Astrocyte (in vitro differentiated cells and primary cell): ENCODE data around the gene TMEM192. TPM values are rescaled to one million over a fixed set of nuclear protein-coding genes. Genes with fewer than 3 reads are reported as not detected.
"Not testable (repeated sequence)": the region's sequence is repeated elsewhere in the genome, so short reads cannot be mapped to it uniquely, and the experiment has no call there.

Source experiments
- DNase-seq: peaks from one replicate; pipeline ENCODE4 v3.0.0-alpha.2; 2010; ENCODE audit warnings: low read depth
- FAIRE-seq: peaks from 2 replicates; lab custom pipeline; 2011; peaks lifted over from hg19 to GRCh38; lab: Jason Lieb, UNC
- H2AFZ ChIP-seq: 2 replicates; pipeline ENCODE4 v1.6.0; 2012; ENCODE audit warnings: low read depth, low read length, inconsistent platforms
- H3K27ac ChIP-seq: 2 replicates; pipeline ENCODE4 v1.5.1; 2011; ENCODE audit warnings: low read depth, low read length, inconsistent platforms
- H3K27me3 ChIP-seq: 2 replicates; pipeline ENCODE4 v1.6.0; 2011; ENCODE audit warnings: low read length, inconsistent platforms; ENCODE audit not compliant: insufficient read depth
- H3K36me3 ChIP-seq: 2 replicates; pipeline ENCODE4 v1.5.1; 2011; ENCODE audit warnings: low read length, inconsistent platforms; ENCODE audit not compliant: insufficient read depth
- H3K4me1 ChIP-seq: 2 replicates; pipeline ENCODE4 v1.5.1; 2011; ENCODE audit warnings: low read length, inconsistent platforms; ENCODE audit not compliant: insufficient read depth
- H3K4me2 ChIP-seq: 2 replicates; pipeline ENCODE4 v1.6.0; 2012; ENCODE audit warnings: low read length, inconsistent platforms
- H3K4me3 ChIP-seq: 2 replicates; pipeline ENCODE4 v1.5.1; 2011; ENCODE audit warnings: low read depth, mild to moderate bottlenecking, low read length, inconsistent platforms; ENCODE audit not compliant: insufficient read depth
- H3K79me2 ChIP-seq: 2 replicates; pipeline ENCODE4 v1.6.0; 2012; ENCODE audit warnings: mild to moderate bottlenecking, low read length, inconsistent platforms; ENCODE audit not compliant: insufficient read depth
- H3K9ac ChIP-seq: 2 replicates; pipeline ENCODE4 v1.6.0; 2012; ENCODE audit warnings: mild to moderate bottlenecking, low read length, inconsistent platforms
- H3K9me3 ChIP-seq: 2 replicates; pipeline ENCODE4 v1.5.1; 2012; ENCODE audit warnings: low read depth, mild to moderate bottlenecking, low read length, inconsistent platforms; ENCODE audit not compliant: insufficient read depth
- H4K20me1 ChIP-seq: 2 replicates; pipeline ENCODE4 v1.6.0; 2012; ENCODE audit warnings: low read length, inconsistent platforms; ENCODE audit not compliant: insufficient read depth
- H3K27ac Mint-ChIP-seq: one replicate; pipeline ENCODE4 v1.8.0; 2021; ENCODE audit warnings: mild to moderate bottlenecking, mixed read lengths; ENCODE audit not compliant: unreplicated experiment
- H3K27me3 Mint-ChIP-seq: one replicate; pipeline ENCODE4 v1.8.0; 2021; ENCODE audit warnings: low read depth, mixed read lengths; ENCODE audit not compliant: unreplicated experiment
- H3K36me3 Mint-ChIP-seq: one replicate; pipeline ENCODE4 v1.8.0; 2021; ENCODE audit warnings: low read depth, mixed read lengths; ENCODE audit not compliant: unreplicated experiment
- H3K4me1 Mint-ChIP-seq: one replicate; pipeline ENCODE4 v1.8.0; 2021; ENCODE audit warnings: low read depth, mixed read lengths; ENCODE audit not compliant: unreplicated experiment
- H3K4me3 Mint-ChIP-seq: one replicate; pipeline ENCODE4 v1.8.0; 2021; ENCODE audit warnings: mild to moderate bottlenecking, moderate library complexity, mixed read lengths; ENCODE audit not compliant: unreplicated experiment
- H3K9me3 Mint-ChIP-seq: one replicate; pipeline ENCODE4 v1.8.0; 2021; ENCODE audit warnings: mild to moderate bottlenecking, mixed read lengths; ENCODE audit not compliant: unreplicated experiment
- CTCF ChIP-seq: IDR thresholded peaks from 2 replicates; pipeline ENCODE4 v1.5.1; 2011; ENCODE audit warnings: low read depth, mild to moderate bottlenecking, inconsistent platforms, low read length, moderate library complexity; ENCODE audit not compliant: insufficient read depth
- EZH2 ChIP-seq: IDR thresholded peaks from 2 replicates; pipeline ENCODE4 v1.6.1; 2012; ENCODE audit warnings: mild to moderate bottlenecking, low read length, inconsistent platforms; ENCODE audit not compliant: insufficient read depth
- total RNA-seq: library from RNA; stranded (reverse); gene quantifications from 2 replicates; pipeline ENCODE4 v1.2.1, GENCODE V29; 2021

TMEM192 gene
- total RNA-seq, 1 donor from 2014 or later: 20.2 TPM

GRCh38 chr4:165079476-165079875 lies 33.2 kb downstream of the TMEM192 start:
- no peak overlapping the region for H3K27ac ChIP-seq
- TF ChIP-seq EZH2: no peak
- TF ChIP-seq CTCF: no peak
- H2AFZ ChIP-seq: no peak overlapping the region
- H4K20me1 ChIP-seq: no peaks in the 10 kb centered on the region
- no peak overlapping the region for H3K9ac ChIP-seq
- H3K27ac Mint-ChIP-seq: no peak overlapping the region
- H3K4me3 Mint-ChIP-seq: no peak overlapping the region
- H3K9me3 ChIP-seq: no peaks in the 10 kb centered on the region
- H3K4me1 Mint-ChIP-seq: peaks cover 6% of the 10 kb centered on the region
- H3K4me3 ChIP-seq: no peak overlapping the region
- no peak for FAIRE-seq
- peak; percentile 28 for DNase-seq
- H3K79me2 ChIP-seq: no peaks in the 10 kb centered on the region
- no peaks in the 10 kb centered on the region for H3K36me3 ChIP-seq
- H3K27me3 Mint-ChIP-seq: no peaks in the 10 kb centered on the region
- no peaks in the 10 kb centered on the region for H3K9me3 Mint-ChIP-seq
- H3K4me2 ChIP-seq: no peak overlapping the region
- peaks cover 2% of the 10 kb centered on the region for H3K36me3 Mint-ChIP-seq
- no peaks in the 10 kb centered on the region for H3K4me1 ChIP-seq
- H3K27me3 ChIP-seq: no peaks in the 10 kb centered on the region

- FAIRE-seq: no peak
These were observed 35.6 kb downstream of the TMEM192 start for GRCh38 chr4:165077034-165077578.

GRCh38 chr4:165073346-165073745 lies 39.3 kb downstream of the TMEM192 start:
- H3K27ac Mint-ChIP-seq, H3K9me3 Mint-ChIP-seq, FAIRE-seq, H3K4me2 ChIP-seq, H3K27ac ChIP-seq, H3K27me3 Mint-ChIP-seq, H3K9me3 ChIP-seq, H3K36me3 Mint-ChIP-seq, H3K27me3 ChIP-seq, H3K4me1 Mint-ChIP-seq, DNase-seq, H3K4me3 Mint-ChIP-seq, H4K20me1 ChIP-seq, H3K9ac ChIP-seq, H3K36me3 ChIP-seq, H2AFZ ChIP-seq, H3K4me3 ChIP-seq, H3K4me1 ChIP-seq, H3K79me2 ChIP-seq: not testable (repeated sequence)

More at GRCh38 chr4:165077034-165077578, 35.6 kb downstream of the TMEM192 start:
- H3K9me3 ChIP-seq: no peaks in the 10 kb centered on the region
- H3K27me3 ChIP-seq: no peaks in the 10 kb centered on the region
- Mint-ChIP-seq H3K4me3 (no peak overlapping the region), H3K27me3 (no peaks in the 10 kb centered on the region), H3K4me1 (peaks cover 10% of the 10 kb centered on the region), H3K9me3 (no peaks in the 10 kb centered on the region), H3K36me3 (no peaks in the 10 kb centered on the region), H3K27ac (no peak overlapping the region)
- H3K4me2 ChIP-seq: no peak overlapping the region
- no peak overlapping the region for H2AFZ ChIP-seq
- no peaks in the 10 kb centered on the region for H3K36me3 ChIP-seq
- H3K9ac ChIP-seq: no peak overlapping the region
- H3K4me1 ChIP-seq: no peaks in the 10 kb centered on the region
- no peak for TF ChIP-seq CTCF
- TF ChIP-seq EZH2: no peak
- no peaks in the 10 kb centered on the region for H3K79me2 ChIP-seq
- no peak overlapping the region for H3K27ac ChIP-seq
- no peak for DNase-seq
- H3K4me3 ChIP-seq: no peak overlapping the region
- no peaks in the 10 kb centered on the region for H4K20me1 ChIP-seq
